Cardiac fibroblast (primary cell): ENCODE results near the gene CD36.

Experiments used
- DNase-seq, 2 donors: peaks; one replicate each; pipeline versions ENCODE4 v3.0.0 to v3.0.0-alpha.2; 2010; ENCODE audit warnings: low read depth in 2 of 2
- H3K4me3 ChIP-seq, 2 donors: replicated peaks in 1 of 2; 1 replicate in 1 of 2; 2 replicates in 1 of 2; pipeline ENCODE4 v1.5.1; 2011; ENCODE audit warnings: low read depth in 2 of 2, low read length in 2 of 2, mild to moderate bottlenecking in 2 of 2, moderate library complexity in 1 of 2
- CTCF ChIP-seq: IDR thresholded peaks from one replicate; pipeline ENCODE4 v1.5.1; 2011; ENCODE audit warnings: low read depth, mild to moderate bottlenecking, low read length, inconsistent platforms

The CD36 gene

GRCh38 chr7:80646083-80646865, 7.8 kb downstream of the CD36 start:
- TF ChIP-seq CTCF: no peak
- DNase-seq: no peak

GRCh38 chr7:80647436-80647835, 9.0 kb downstream of the CD36 start:
- no peak for TF ChIP-seq CTCF
- DNase-seq: no peak
- H3K4me3 ChIP-seq: no peak overlapping the region

More at GRCh38 chr7:80646083-80646865, 7.8 kb downstream of the CD36 start:
- no peak overlapping the region for H3K4me3 ChIP-seq

- TF ChIP-seq CTCF: no peak
- no peak overlapping the region for H3K4me3 ChIP-seq
- no peak for DNase-seq
Observed at GRCh38 chr7:80648031-80648600, 9.7 kb downstream of the CD36 start.

GRCh38 chr7:80649011-80649410, 10.6 kb downstream of the CD36 start:
- H3K4me3 ChIP-seq: no peak overlapping the region
- TF ChIP-seq CTCF: no peak
- no peak for DNase-seq

GRCh38 chr7:80650030-80650429, 11.6 kb downstream of the CD36 start:
- H3K4me3 ChIP-seq: no peak overlapping the region
- TF ChIP-seq CTCF: no peak
- DNase-seq: no peak

GRCh38 chr7:80651471-80651870, 13.0 kb downstream of the CD36 start:
- no peak overlapping the region for H3K4me3 ChIP-seq
- DNase-seq: no peak
- TF ChIP-seq CTCF: no peak
